NCI-H226 (cell line): Measurements from ENCODE around the gene BCL2L15.
"Not testable (repeated sequence)": the region's sequence is repeated elsewhere in the genome, so short reads cannot be mapped to it uniquely, and the experiment has no call there.

Experiments used
- DNase-seq: peaks from one replicate; pipeline ENCODE4 v3.0.0-alpha.2; 2015

The BCL2L15 gene

GRCh38 chr1:113868387-113869083, 18.8 kb downstream of the BCL2L15 start:
- DNase-seq, result peak; percentile 48

GRCh38 chr1:113861641-113862040, 25.7 kb downstream of the BCL2L15 start:
- DNase-seq, result no peak

DNA sequence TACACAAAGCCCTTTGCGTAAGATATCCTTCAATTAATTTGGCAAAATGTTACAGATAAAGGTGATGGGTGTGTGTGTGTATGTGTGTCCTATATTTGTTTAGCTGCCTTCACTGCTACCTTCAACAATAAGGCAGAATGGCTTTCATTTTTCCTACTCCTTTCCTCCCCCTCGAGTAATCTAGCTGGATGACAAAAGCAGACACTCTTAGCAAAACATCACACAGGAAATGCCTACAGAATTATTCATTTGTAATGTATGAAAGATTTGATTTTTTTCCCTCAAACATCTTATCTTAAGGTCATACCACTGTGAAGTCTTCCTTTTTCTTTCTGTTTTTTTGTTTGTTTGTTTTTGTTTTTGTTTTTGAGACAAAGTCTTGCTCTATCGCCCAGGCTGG, 26.5 kb downstream of the BCL2L15 start:
- peak; percentile 64 for DNase-seq

GRCh38 chr1:113859478-113860175, 27.8 kb downstream of the BCL2L15 start:
- no peak for DNase-seq

DNA sequence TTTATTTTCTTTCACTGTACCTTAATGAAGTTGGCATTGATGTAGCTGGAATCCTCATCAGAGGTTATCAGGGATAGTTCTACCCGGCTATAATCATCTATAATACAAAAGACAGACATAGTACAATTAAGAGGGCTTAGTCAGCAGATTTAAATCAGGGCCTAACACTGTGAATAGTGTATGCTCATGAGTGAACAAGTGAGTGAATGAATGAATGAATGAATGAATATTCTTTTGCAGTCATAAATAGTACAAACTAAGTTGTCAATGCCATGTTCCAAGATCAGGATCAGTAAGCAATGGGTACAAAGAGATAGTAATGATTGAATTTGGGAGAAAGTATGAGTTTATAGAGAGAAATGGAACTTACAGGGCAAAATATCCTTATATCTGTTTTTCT, 28.4 kb downstream of the BCL2L15 start:
- DNase-seq, result no peak

- no peak for DNase-seq
Measured at GRCh38 chr1:113858418-113858817, 29.0 kb downstream of the BCL2L15 start.

GRCh38 chr1:113857776-113858175, 29.6 kb downstream of the BCL2L15 start:
- DNase-seq, result no peak

GRCh38 chr1:113856401-113856790, 31.0 kb downstream of the BCL2L15 start:
- no peak for DNase-seq

DNA sequence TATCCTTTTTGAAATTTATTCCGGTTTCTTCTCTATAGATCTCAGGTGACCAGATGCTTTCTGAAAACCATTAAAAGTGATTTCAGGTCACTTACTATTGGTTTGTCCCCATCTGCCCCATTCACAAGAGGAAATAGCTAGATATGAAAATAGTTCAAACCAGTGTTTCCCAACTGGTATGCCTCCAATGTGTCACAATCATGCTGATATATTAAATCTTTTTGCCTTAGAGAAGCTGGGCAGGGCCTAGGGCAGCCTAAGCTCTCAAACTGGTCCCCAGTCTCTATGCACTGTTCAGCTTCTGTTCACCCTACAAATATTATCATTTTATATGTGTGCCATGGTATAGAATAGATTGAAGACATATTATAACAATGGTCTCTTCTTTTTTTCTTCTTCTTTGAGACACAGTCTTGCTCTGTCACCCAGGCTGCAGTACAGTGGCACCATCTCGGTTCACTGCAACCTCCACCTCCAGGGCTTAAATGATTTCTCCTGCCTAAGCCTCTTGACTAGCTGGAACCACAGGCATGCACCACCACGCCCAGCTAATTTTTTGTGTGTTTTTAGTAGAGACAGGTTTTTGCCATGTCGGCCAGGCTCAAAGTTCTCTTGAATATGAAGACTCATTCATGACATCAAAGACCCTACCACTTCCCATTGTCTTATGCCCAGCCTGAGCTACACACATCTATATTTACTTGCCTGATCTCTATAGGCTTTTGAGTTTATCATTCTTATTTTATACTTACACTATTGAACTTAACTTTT, 31.6 kb downstream of the BCL2L15 start:
- DNase-seq, result no peak

DNA sequence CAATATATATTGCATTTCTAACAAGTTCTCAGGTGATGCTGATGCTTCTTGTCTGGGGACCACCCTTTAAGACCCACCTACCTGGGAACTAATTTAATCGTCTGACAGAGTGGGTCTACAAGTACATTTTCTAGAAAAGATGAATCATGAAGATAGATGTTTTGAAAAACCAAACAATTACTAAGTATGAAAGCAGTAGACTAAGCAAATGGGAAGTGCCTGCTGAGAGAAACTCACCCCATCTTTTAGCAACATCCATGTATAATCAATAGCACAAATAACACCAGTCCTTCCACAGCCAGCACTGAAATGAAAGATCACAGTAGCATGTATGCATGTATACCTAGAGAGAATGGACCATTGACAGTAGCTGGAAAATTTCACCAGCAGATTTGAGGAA, 33.1 kb downstream of the BCL2L15 start:
- no peak for DNase-seq

- not testable (repeated sequence) for DNase-seq
Measured at GRCh38 chr1:113852694-113853093, 34.7 kb downstream of the BCL2L15 start.

GRCh38 chr1:113850127-113850796, 37.1 kb downstream of the BCL2L15 start:
- no peak for DNase-seq

DNA sequence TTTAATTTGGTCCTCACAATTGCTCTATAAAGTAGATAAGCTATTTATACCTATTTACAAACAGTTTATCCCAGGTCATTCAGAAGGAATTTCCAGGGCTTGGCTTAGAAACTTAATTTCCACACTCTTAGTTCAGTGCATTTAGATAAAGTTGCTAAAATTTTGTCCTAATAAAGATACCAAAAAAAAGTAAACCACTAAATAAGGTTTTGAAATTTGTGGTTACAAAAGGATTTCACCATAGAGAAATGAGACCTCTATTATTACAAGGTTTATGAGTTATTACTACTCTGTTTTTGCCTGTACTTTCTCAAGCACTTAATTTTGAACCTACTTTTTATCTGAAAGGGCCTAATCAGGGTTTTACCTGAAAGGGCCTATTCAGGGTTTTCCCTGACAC, 38.3 kb downstream of the BCL2L15 start:
- DNase-seq, result no peak

DNA sequence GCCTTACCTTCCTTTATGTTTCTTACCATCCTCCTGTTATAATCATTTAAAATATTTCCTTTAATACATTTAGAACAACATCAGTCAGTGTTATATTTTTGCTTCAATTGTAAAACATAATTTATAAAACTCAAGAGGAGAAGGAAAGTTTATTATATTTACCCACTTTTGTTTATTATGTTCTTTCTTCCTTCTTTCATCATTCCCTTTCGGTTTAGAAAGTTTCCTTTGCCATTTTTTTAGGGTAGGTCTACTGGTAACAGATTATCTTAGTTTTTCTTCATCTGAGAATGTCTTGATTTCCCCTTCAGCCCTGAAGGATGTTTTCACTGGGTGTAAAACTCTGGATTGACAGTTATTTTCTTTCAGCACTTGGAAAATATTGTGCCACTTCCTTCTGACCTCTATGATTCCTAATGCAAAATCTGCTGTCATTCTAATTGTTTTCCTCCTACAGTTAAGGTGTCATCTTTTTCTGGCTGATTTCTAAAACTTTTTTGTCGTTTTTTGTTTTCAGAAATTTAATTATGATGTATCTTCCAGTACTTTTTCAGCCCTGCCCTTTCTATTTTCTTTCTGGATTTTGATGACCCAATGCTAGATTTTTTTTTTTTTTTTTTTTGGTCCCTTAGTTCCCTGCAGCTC, 40.9 kb downstream of the BCL2L15 start:
- DNase-seq, result no peak

DNA sequence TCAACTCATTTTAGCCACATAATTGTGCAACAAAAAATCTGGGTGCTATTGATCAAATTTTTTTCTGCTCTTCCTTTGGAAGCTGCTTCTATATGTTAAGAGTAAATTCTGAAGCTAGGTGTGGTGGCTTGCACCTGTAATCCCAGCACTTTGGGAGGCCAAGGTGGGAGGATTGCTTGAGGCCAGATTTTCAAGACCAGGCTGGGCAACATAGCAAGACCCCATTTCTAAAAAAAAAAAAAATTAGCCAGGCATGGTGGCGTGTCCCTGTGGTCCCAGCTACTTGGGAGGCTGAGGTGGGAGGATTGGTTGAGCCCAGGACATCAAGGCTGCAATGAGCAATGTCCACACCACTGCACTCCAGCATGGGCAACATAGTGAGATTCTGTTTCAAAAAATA, 50.8 kb downstream of the BCL2L15 start:
- DNase-seq, result no peak

DNA sequence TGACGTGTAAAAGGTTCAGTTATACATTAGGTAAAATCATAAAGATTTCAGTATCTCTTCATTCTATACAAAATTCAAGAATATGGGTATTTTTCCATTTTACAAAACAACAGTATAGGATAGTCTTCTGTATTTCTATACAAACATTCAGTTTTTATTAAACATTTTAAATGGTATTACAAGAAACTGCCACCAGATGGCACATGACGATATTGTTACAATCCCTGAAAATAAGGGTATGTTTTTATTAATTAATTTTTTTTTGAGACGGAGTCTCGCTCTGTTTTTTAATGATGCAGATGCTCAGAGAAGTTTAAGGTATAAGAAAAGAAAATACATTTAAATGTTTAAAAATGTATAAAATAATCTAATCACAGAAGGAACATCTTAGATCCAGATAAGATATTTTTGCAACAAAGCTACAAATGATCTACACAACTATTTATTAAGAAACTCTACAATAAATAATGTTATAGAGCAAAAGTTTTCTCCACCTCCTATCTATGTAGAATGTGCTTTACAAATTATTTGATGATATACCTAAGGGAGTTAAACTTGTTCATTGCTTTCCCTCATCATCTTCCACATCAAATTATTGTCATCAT, 51.6 kb downstream of the BCL2L15 start:
- DNase-seq, result peak; percentile 27

DNA sequence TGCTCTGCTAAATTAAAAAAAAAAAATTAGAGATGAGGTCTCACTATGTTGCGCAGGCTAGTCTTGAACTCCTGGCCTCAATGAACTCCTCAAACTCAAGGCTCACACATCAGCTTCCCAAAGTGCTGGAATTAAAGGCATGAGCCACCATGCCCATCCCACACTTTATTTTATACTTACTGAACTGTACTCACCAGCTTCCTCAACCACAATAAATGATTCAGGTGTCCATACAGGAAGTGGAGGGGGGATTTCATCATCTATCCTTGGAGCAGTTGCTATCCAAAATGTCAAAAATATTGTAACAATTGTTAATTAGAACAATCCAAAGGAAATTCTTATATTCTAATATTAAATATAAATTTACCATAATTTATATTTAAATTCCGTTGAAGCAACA, 52.7 kb downstream of the BCL2L15 start:
- peak; percentile 42 for DNase-seq
